ENCODE results near the gene SLC26A11.

DNA sequence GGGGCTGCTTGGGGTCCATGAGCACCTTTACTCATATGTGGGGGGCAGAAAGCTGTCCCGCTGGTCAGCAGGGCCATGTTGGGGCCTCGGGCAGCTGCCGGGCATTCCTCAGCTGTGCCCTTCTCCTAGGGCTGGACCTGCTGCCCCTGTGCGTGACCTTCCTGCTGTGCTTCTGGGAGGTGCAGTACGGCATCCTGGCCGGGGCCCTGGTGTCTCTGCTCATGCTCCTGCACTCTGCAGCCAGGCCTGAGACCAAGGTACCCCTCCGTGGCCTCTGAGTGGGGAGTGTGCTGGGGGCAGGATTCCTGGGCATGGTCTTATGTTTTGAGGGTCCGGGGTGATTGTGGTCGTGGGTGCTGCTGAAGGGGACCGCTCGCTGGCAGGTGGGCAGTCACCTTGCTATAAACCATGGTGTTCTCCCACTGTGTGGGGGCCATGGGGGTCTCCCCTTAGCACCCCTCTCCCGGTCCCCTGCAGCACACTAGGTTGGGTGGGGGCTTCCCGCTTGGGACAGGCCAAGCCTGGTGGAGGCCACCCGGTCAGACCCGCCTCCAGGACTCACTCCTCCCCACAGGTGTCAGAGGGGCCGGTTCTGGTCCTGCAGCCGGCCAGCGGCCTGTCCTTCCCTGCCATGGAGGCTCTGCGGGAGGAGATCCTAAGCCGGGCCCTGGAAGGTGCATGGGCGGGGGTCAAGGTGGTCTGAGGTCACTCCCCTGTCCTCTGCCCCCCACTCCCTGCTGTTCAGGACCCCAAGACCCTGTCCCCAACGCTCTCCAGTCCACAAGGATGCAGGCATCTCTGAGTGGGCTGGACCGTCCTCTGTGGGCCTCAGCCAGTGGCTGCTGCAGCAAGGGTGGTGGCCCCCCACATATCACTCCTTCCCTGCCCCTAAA, 28.0 kb downstream of the SLC26A11 start:
- TF ChIP-seq CTCF (conservative IDR thresholded peaks at IDR 0.05): no peak
- no peak for TF ChIP-seq ZFX (IDR thresholded peaks at IDR 0.05)
